Activated CD8-positive, alpha-beta memory T cell treated with anti-CD3 and anti-CD28 coated beads, Interleukin-2, amount 10 ng/mL, durations not matched to agents 7 days and 5 days (primary cell): ENCODE data around the gene ERCC3. TPM values are rescaled to one million over a fixed set of nuclear protein-coding genes. Genes with fewer than 3 reads are reported as not detected.

Experiments used
- ATAC-seq: fragments of 150-1000 bp; cut with Tn5 transposase; one replicate; pipeline ENCODE4 v1.10.0; 2021; ENCODE audit warnings: moderate library complexity
- CTCF ChIA-PET: fragments of 350-600 bp; sonication (Branson Sonifier 250); formaldehyde crosslinking; loops from one replicate; lab custom pipeline; 2021; ENCODE audit warnings: antibody characterized with exemption; lab: Charles Lee
- DNase-seq: peaks from one replicate; pipeline ENCODE4 v3.0.0-alpha.2; 2020
- H3K27ac Mint-ChIP-seq: one replicate; pipeline ENCODE4 v1.8.0; 2021; ENCODE audit warnings: mild to moderate bottlenecking, mixed read lengths
- H3K27me3 Mint-ChIP-seq: one replicate; pipeline ENCODE4 v1.8.0; 2021; ENCODE audit warnings: mixed read lengths
- H3K36me3 Mint-ChIP-seq: one replicate; pipeline ENCODE4 v1.8.0; 2021; ENCODE audit warnings: mild to moderate bottlenecking, mixed read lengths
- H3K4me1 Mint-ChIP-seq: one replicate; pipeline ENCODE4 v1.8.0; 2021; ENCODE audit warnings: mixed read lengths
- H3K4me3 Mint-ChIP-seq: one replicate; pipeline ENCODE4 v1.8.0; 2021; ENCODE audit warnings: mild to moderate bottlenecking, moderate library complexity, mixed read lengths
- H3K9me3 Mint-ChIP-seq: one replicate; pipeline ENCODE4 v1.8.0; 2022; ENCODE audit warnings: low read depth, mixed read lengths
- total RNA-seq, 2 experiments: library from RNA; stranded (reverse); gene quantifications; one replicate each; pipeline ENCODE4 v1.2.3, GENCODE V29; 2021

Gene ERCC3
- total RNA-seq: 10 to 100 TPM; 60.1 to 66.1 TPM

GRCh38 chr2:127293748-127294562, at the start of gene ERCC3:
ERCC3 (minus strand) TSS chr2:127294144; CDS start chr2:127294081, 63 bp downstream.
- Mint-ChIP-seq H3K27ac (peak within 1 kb of the TSS; percentile 97), H3K36me3 (peaks cover 22% of the 10 kb centered on the region), H3K4me3 (peak within 1 kb of the TSS; percentile 100), H3K4me1 (peaks cover 32% of the 10 kb centered on the region), H3K9me3 (no peaks in the 10 kb centered on the region), H3K27me3 (no peaks in the 10 kb centered on the region)
- peak; percentile 92 for DNase-seq
- CTCF ChIA-PET: interaction anchor here (0.6 to 2.1 kb wide), 12 partner anchors 8 to 233 kb away, joined by 3 to 10 read pairs (median 3); partner anchors contain the start of gene IWS1
- peak; percentile 99 for ATAC-seq

- no peak overlapping the region for H3K27ac Mint-ChIP-seq
- H3K4me1 Mint-ChIP-seq: peaks cover 9% of the 10 kb centered on the region
- CTCF ChIA-PET: interaction anchor here (0.7 kb wide), 1 partner anchor 73 kb away, joined by 3 read pairs; no protein-coding TSS in a partner anchor
- H3K36me3 Mint-ChIP-seq: peaks cover 19% of the 10 kb centered on the region
- DNase-seq (no peak), ATAC-seq (no peak)
- no peak overlapping the region for H3K4me3 Mint-ChIP-seq
- H3K27me3 Mint-ChIP-seq: no peaks in the 10 kb centered on the region
- no peaks in the 10 kb centered on the region for H3K9me3 Mint-ChIP-seq
Measured at GRCh38 chr2:127343277-127343676, 49.3 kb upstream of the ERCC3 start.

GRCh38 chr2:127342101-127342500, 48.2 kb upstream of the ERCC3 start:
- Mint-ChIP-seq H3K4me3 (no peak overlapping the region), H3K4me1 (peaks cover 5% of the 10 kb centered on the region), H3K27ac (no peak overlapping the region), H3K9me3 (no peaks in the 10 kb centered on the region), H3K36me3 (peaks cover 23% of the 10 kb centered on the region), H3K27me3 (no peaks in the 10 kb centered on the region)
- ATAC-seq (no peak), DNase-seq (no peak)
- CTCF ChIA-PET: interaction anchor here (0.8 kb wide), 1 partner anchor 22 kb away, joined by 3 read pairs; no protein-coding TSS in a partner anchor

- H3K4me3 Mint-ChIP-seq: no peak overlapping the region
- peaks cover 13% of the 10 kb centered on the region for H3K36me3 Mint-ChIP-seq
- ATAC-seq: no peak
- CTCF ChIA-PET: no interaction called here
- H3K4me1 Mint-ChIP-seq: no peaks in the 10 kb centered on the region
- no peaks in the 10 kb centered on the region for H3K9me3 Mint-ChIP-seq
- DNase-seq: no peak
- no peak overlapping the region for H3K27ac Mint-ChIP-seq
- no peaks in the 10 kb centered on the region for H3K27me3 Mint-ChIP-seq
Measured at GRCh38 chr2:127332335-127332734, 38.4 kb upstream of the ERCC3 start.

- DNase-seq (no peak), ATAC-seq (no peak)
- Mint-ChIP-seq H3K27ac (no peak overlapping the region), H3K36me3 (peaks cover 13% of the 10 kb centered on the region), H3K27me3 (no peaks in the 10 kb centered on the region), H3K4me1 (no peaks in the 10 kb centered on the region), H3K4me3 (no peak overlapping the region), H3K9me3 (no peaks in the 10 kb centered on the region)
- CTCF ChIA-PET: interaction anchor here (0.7 kb wide), 1 partner anchor 80 kb away, joined by 3 read pairs; no protein-coding TSS in a partner anchor
Measured at GRCh38 chr2:127330753-127331152, 36.8 kb upstream of the ERCC3 start.

- Mint-ChIP-seq H3K27me3 (no peaks in the 10 kb centered on the region), H3K36me3 (peaks cover 17% of the 10 kb centered on the region), H3K4me1 (no peaks in the 10 kb centered on the region), H3K27ac (no peak overlapping the region), H3K4me3 (no peak overlapping the region), H3K9me3 (no peaks in the 10 kb centered on the region)
- DNase-seq (no peak), ATAC-seq (no peak)
- CTCF ChIA-PET: interaction anchor here (0.9 to 2.1 kb wide), 2 partner anchors 90 to 153 kb away, joined by 4 to 7 read pairs; no protein-coding TSS in a partner anchor
Measured at GRCh38 chr2:127326289-127326945, 32.5 kb upstream of the ERCC3 start.

- ATAC-seq: no peak
- Mint-ChIP-seq H3K36me3 (peaks cover 34% of the 10 kb centered on the region), H3K27ac (no peak overlapping the region), H3K27me3 (no peaks in the 10 kb centered on the region), H3K4me1 (no peaks in the 10 kb centered on the region), H3K4me3 (no peak overlapping the region), H3K9me3 (peaks cover 4% of the 10 kb centered on the region)
- CTCF ChIA-PET: interaction anchor here (0.9 to 1.3 kb wide), 4 partner anchors 41 to 146 kb away, joined by 3 to 4 read pairs (median 3); no protein-coding TSS in a partner anchor
- DNase-seq: no peak
Measured at GRCh38 chr2:127324635-127325034, 30.7 kb upstream of the ERCC3 start.

GRCh38 chr2:127321303-127321702, 27.4 kb upstream of the ERCC3 start:
- H3K27ac Mint-ChIP-seq: no peak overlapping the region
- DNase-seq: no peak
- no peak overlapping the region for H3K4me3 Mint-ChIP-seq
- no peak for ATAC-seq
- no peaks in the 10 kb centered on the region for H3K27me3 Mint-ChIP-seq
- H3K36me3 Mint-ChIP-seq: peaks cover 47% of the 10 kb centered on the region
- H3K4me1 Mint-ChIP-seq: no peaks in the 10 kb centered on the region
- peaks cover 4% of the 10 kb centered on the region for H3K9me3 Mint-ChIP-seq
- CTCF ChIA-PET: no interaction called here

GRCh38 chr2:127320586-127321275, 26.8 kb upstream of the ERCC3 start:
- H3K4me1 Mint-ChIP-seq: no peaks in the 10 kb centered on the region
- H3K4me3 Mint-ChIP-seq: no peak overlapping the region
- no peak for DNase-seq
- no peak overlapping the region for H3K27ac Mint-ChIP-seq
- CTCF ChIA-PET: no interaction called here
- H3K9me3 Mint-ChIP-seq: peaks cover 4% of the 10 kb centered on the region
- peaks cover 47% of the 10 kb centered on the region for H3K36me3 Mint-ChIP-seq
- no peak for ATAC-seq
- no peaks in the 10 kb centered on the region for H3K27me3 Mint-ChIP-seq

- Mint-ChIP-seq H3K27me3 (no peaks in the 10 kb centered on the region), H3K36me3 (peaks cover 49% of the 10 kb centered on the region), H3K4me3 (no peak overlapping the region), H3K9me3 (peaks cover 4% of the 10 kb centered on the region), H3K4me1 (no peaks in the 10 kb centered on the region), H3K27ac (no peak overlapping the region)
- CTCF ChIA-PET: interaction anchor here (0.7 kb wide), 2 partner anchors 18 to 23 kb away, joined by 3 read pairs; no protein-coding TSS in a partner anchor
- ATAC-seq (no peak), DNase-seq (no peak)
Measured at GRCh38 chr2:127320067-127320466, 26.1 kb upstream of the ERCC3 start.

GRCh38 chr2:127314193-127314988, 20.4 kb upstream of the ERCC3 start:
- Mint-ChIP-seq H3K9me3 (no peaks in the 10 kb centered on the region), H3K4me3 (no peak overlapping the region), H3K27me3 (no peaks in the 10 kb centered on the region), H3K36me3 (peaks cover 37% of the 10 kb centered on the region), H3K4me1 (no peaks in the 10 kb centered on the region), H3K27ac (no peak overlapping the region)
- ATAC-seq (no peak), DNase-seq (no peak)
- CTCF ChIA-PET: no interaction called here

GRCh38 chr2:127313406-127313805, 19.5 kb upstream of the ERCC3 start:
- DNase-seq: no peak
- Mint-ChIP-seq H3K4me3 (no peak overlapping the region), H3K9me3 (no peaks in the 10 kb centered on the region), H3K27me3 (no peaks in the 10 kb centered on the region), H3K4me1 (no peaks in the 10 kb centered on the region), H3K36me3 (peaks cover 29% of the 10 kb centered on the region), H3K27ac (no peak overlapping the region)
- no peak for ATAC-seq
- CTCF ChIA-PET: no interaction called here
